ENCODE measurements around the gene ARFGAP2. TPM values are rescaled to one million over a fixed set of nuclear protein-coding genes. Genes with fewer than 3 reads are reported as not detected.

ARFGAP2 gene
- total and polyA plus RNA-seq, 9 of the 15 experiments (the other 6 are each of a cell fraction or from before 2014, with no cell fraction given), result 29.1 to 140 (median 90.1) TPM

GRCh38 chr11:47143322-47143721, 33.4 kb downstream of the ARFGAP2 start:
- Histone ChIP-seq H3K9me3 (replicated peaks; ENCODE audit: control insufficient read depth, insufficient read depth, low read depth, low read length) (no peaks in the 10 kb centered on the region), H3K4me1 (replicated peaks in 1 of 2; ENCODE audit: control insufficient read depth in 2 of 2, insufficient read depth in 2 of 2, low read length in 2 of 2) (no peaks in the 10 kb centered on the region; a peak in 1 of 5 replicates), H3K4me3 (no peak overlapping the region), H3K79me2 (ENCODE audit: control insufficient read depth, insufficient read depth, low read length) (no peaks in the 10 kb centered on the region), H3K9me1 (ENCODE audit: control insufficient read depth, insufficient read depth, low read length) (no peaks in the 10 kb centered on the region), H2AFZ (ENCODE audit: low read depth, low read length) (no peak overlapping the region), H4K20me1 (replicated peaks; ENCODE audit: control insufficient read depth, insufficient read depth, low read length) (no peaks in the 10 kb centered on the region), H3K27me3 (ENCODE audit: control insufficient read depth in 2 of 2, insufficient read depth in 2 of 2, low read length in 2 of 2) (no peaks in the 10 kb centered on the region), H3K9ac (ENCODE audit: insufficient read depth in 1 of 2, low read depth in 2 of 2, low read length in 2 of 2) (no peak overlapping the region), H3K4me2 (ENCODE audit: insufficient read depth, low read length) (no peak overlapping the region), H3K27ac (ENCODE audit: extremely low read depth, low read depth, low read length) (no peak overlapping the region), H3K36me3 (ENCODE audit: control insufficient read depth, insufficient read depth, low read length) (no peaks in the 10 kb centered on the region)
- FAIRE-seq (no peak), ATAC-seq (no peak), DNase-seq (ENCODE audit: extremely low read depth in 1 of 4, low spot score in 3 of 4) (no peak)
- in situ Hi-C loops (cut with MboI) (no loop called here), intact Hi-C loops (cut with micrococcal nuclease) (no loop called here)
- POLR2A ChIA-PET, result no interaction called here
- CTCF ChIA-PET (ENCODE audit: low intra/inter-chr PET ratio), result no interaction called here
- TF ChIP-seq ASH1L (IDR thresholded peaks at IDR 0.05; ENCODE audit: borderline replicate concordance, low read depth, partially characterized antibody) (no peak), GMEB1 (CRISPR knock-in tag; IDR thresholded peaks at IDR 0.05) (no peak), HDAC2 (IDR thresholded peaks at IDR 0.05) (no peak), RBBP5 (IDR thresholded peaks at IDR 0.05; ENCODE audit: borderline replicate concordance, insufficient read depth, low read length, poor library complexity, severe bottlenecking) (no peak)
- no TSS peak for BruUV-seq (replicated peaks)
- WGBS (ENCODE audit: insufficient coverage, low coverage, missing lambda C conversion rate), result 59% methylated on average over 3 of the region's 3 CpGs

- no peak for ATAC-seq
- Histone ChIP-seq H3K9ac (ENCODE audit: insufficient read depth in 1 of 2, low read depth in 2 of 2, low read length in 2 of 2) (no peak overlapping the region), H3K9me3 (replicated peaks; ENCODE audit: control insufficient read depth, insufficient read depth, low read depth, low read length) (no peaks in the 10 kb centered on the region), H3K27ac (ENCODE audit: extremely low read depth, low read depth, low read length) (no peak overlapping the region), H2AFZ (ENCODE audit: low read depth, low read length) (no peak overlapping the region), H3K4me3 (no peak overlapping the region), H4K20me1 (replicated peaks; ENCODE audit: control insufficient read depth, insufficient read depth, low read length) (no peaks in the 10 kb centered on the region), H3K4me2 (ENCODE audit: insufficient read depth, low read length) (no peak overlapping the region), H3K79me2 (ENCODE audit: control insufficient read depth, insufficient read depth, low read length) (no peaks in the 10 kb centered on the region), H3K4me1 (replicated peaks in 1 of 2; ENCODE audit: control insufficient read depth in 2 of 2, insufficient read depth in 2 of 2, low read length in 2 of 2) (no peaks in the 10 kb centered on the region), H3K36me3 (ENCODE audit: control insufficient read depth, insufficient read depth, low read length) (no peaks in the 10 kb centered on the region), H3K9me1 (ENCODE audit: control insufficient read depth, insufficient read depth, low read length) (no peaks in the 10 kb centered on the region), H3K27me3 (ENCODE audit: control insufficient read depth in 2 of 2, insufficient read depth in 2 of 2, low read length in 2 of 2) (no peaks in the 10 kb centered on the region)
- no TSS peak for BruUV-seq (replicated peaks)
- in situ Hi-C loops (cut with MboI), result loop anchor here (10.0 kb wide), 1 partner anchor 395 kb away; no protein-coding TSS in a partner anchor
- intact Hi-C loops (cut with micrococcal nuclease), result no loop called here
- DNase-seq (ENCODE audit: extremely low read depth in 1 of 4, low spot score in 3 of 4), result no peak
- 49% methylated on average over 4 of the region's 4 CpGs for WGBS (ENCODE audit: insufficient coverage, low coverage, missing lambda C conversion rate)
- CTCF ChIA-PET (ENCODE audit: low intra/inter-chr PET ratio), result no interaction called here
- no peak for FAIRE-seq
- POLR2A ChIA-PET, result interaction anchor here (1.2 kb wide), 1 partner anchor 9 kb away, joined by 3 read pairs; no protein-coding TSS in a partner anchor
- no peak for TF ChIP-seq ZBTB2 (IDR thresholded peaks at IDR 0.05)
- TF ChIP-seq LARP7 (IDR thresholded peaks at IDR 0.05), result no peak
These were observed 36.8 kb downstream of the ARFGAP2 start for GRCh38 chr11:47139878-47140277.
